Smooth muscle cell of trachea (primary cell): ENCODE measurements around the gene ZNF138. TPM values are rescaled to one million over a fixed set of nuclear protein-coding genes. Genes with fewer than 3 reads are reported as not detected.

Experiments
- total RNA-seq: library from RNA; depleted of rRNA; stranded (reverse); fragments of >200 nt; gene quantifications from 2 replicates; pipeline ENCODE4 v1.2.1, GENCODE V29; 2014

The ZNF138 gene
- 2.2 and 7.6 TPM in 2 replicates for total RNA-seq

DNA sequence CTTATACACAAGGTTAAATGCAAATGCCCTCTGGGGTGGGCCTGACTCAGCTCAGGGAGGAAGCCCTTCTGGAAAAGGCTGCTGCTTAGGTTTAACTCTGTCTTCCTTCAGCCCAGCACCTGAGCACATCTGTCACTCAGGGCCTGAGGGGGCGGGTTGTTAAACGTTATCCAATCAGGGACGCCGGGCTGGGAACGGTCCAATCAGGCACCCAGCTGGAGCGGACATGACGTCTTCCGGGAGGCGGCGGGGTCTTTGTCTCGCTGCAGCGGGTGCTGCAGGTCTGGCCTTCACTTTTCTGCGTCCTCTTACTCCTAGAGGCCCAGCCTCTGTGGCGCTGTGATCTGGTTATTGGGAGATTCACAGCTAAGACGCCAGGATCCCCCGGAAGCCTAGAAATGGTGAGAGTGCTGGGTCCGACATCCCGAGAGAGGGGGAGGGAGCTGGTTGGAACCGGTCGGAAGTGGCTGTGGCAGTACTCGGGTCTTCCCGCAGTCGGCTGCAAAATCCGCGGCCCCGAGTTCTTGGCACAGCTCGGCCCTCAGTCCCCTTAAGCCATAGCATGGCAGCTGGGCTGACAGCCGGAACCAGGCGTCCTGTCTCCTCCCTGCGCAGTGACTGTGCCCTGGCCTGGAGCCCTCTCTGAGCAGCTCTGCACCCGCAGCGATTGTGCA is at the start of gene ZNF138:
Gene ZNF138, plus strand, starts transcription at position 258 of the 674 bp plus-strand sequence. Its CDS starts 141 bp downstream, at position 399.

Other genes with a start within 250 kb of the ZNF138 start
- gene ZNF680, start 231.4 kb upstream of the ZNF138 start, total RNA-seq = 5.5 and 10.3 TPM in 2 replicates
- gene ZNF107, start 128.3 kb upstream of the ZNF138 start, total RNA-seq = 1.3 and 2.8 TPM in 2 replicates
- gene ZNF273, start 108.8 kb downstream of the ZNF138 start, total RNA-seq = 3.1 and 4.2 TPM in 2 replicates
- 5.0 and 6.5 TPM in 2 replicates for gene ZNF117, start 196.6 kb downstream of the ZNF138 start, total RNA-seq
- 9.0 and 9.9 TPM in 2 replicates for gene ERV3-1, start 212.3 kb downstream of the ZNF138 start, total RNA-seq